Endothelial cell of umbilical vein (primary cell): Measurements from ENCODE around the gene KPTN. TPM values are rescaled to one million over a fixed set of nuclear protein-coding genes. Genes with fewer than 3 reads are reported as not detected.

Experiments
- BruUV-seq: library from RNA; stranded (reverse); fragments of 400-500 nt; replicated peaks from 2 replicates; lab custom pipeline; 2021; lab: Mats Ljungman, UMichigan
- CTCF ChIA-PET: fragments of 300-600, 350-600 bp; sonication (Branson Sonifier 250); formaldehyde crosslinking; loops from one replicate; lab custom pipeline; 2021; ENCODE audit warnings: antibody characterized with exemption, inconsistent platforms; lab: Charles Lee
- POLR2A ChIA-PET: fragments of 300-600, 350-600 bp; sonication (Branson Sonifier 250); formaldehyde crosslinking; loops from one replicate; lab custom pipeline; 2021; ENCODE audit warnings: antibody characterized with exemption, inconsistent platforms; lab: Charles Lee
- DNase-seq: peaks from one replicate; pipeline ENCODE4 v3.0.0-alpha.2; 2011; ENCODE audit warnings: low read depth, low spot score
- FAIRE-seq: peaks from 2 replicates; lab custom pipeline; 2011; peaks lifted over from hg19 to GRCh38; lab: Jason Lieb, UNC
- H2AFZ ChIP-seq: 2 replicates; pipeline ENCODE4 v1.6.0; 2012; ENCODE audit warnings: low read depth, low read length, control low read depth, inconsistent platforms
- H3K27ac ChIP-seq: 2 replicates; pipeline ENCODE4 v1.5.1; 2011; ENCODE audit warnings: low read depth, mild to moderate bottlenecking, control low read depth, low read length, moderate library complexity; ENCODE audit not compliant: insufficient read depth
- H3K27me3 ChIP-seq, 2 experiments: 2 replicates each; pipeline versions ENCODE4 v1.6.0 to v1.6.1; 2011; ENCODE audit warnings: low read length in 2 of 2, mixed read lengths in 1 of 2; ENCODE audit not compliant: control insufficient read depth in 2 of 2, insufficient read depth in 2 of 2
- H3K36me3 ChIP-seq, 2 experiments: 2 replicates in 1 of 2; 3 replicates in 1 of 2; pipeline ENCODE4 v1.5.1; 2011; ENCODE audit warnings: low read length in 2 of 2, mild to moderate bottlenecking in 1 of 2, moderate library complexity in 1 of 2; ENCODE audit not compliant: control insufficient read depth in 2 of 2, insufficient read depth in 2 of 2; ENCODE audit errors: extremely low read depth in 1 of 2
- H3K4me1 ChIP-seq: 3 replicates; pipeline ENCODE4 v1.5.1; 2011; ENCODE audit warnings: mild to moderate bottlenecking, low read length; ENCODE audit not compliant: control insufficient read depth, insufficient read depth; ENCODE audit errors: extremely low read depth
- H3K4me2 ChIP-seq: 2 replicates; pipeline ENCODE4 v1.6.1; 2011; ENCODE audit warnings: low read length, control low read depth, mixed read lengths; ENCODE audit not compliant: insufficient read depth
- H3K4me3 ChIP-seq, 3 experiments: fragments of 200-600 bp in 1 of 3; sonication (generic), shearing (Covaris generic) in 1 of 3; replicated peaks in 1 of 3; 2 replicates each; pipeline ENCODE4 v1.5.1; 2011 to 2016; ENCODE audit warnings: control low read depth in 3 of 3, low read length in 3 of 3, mild to moderate bottlenecking in 2 of 3, inconsistent platforms in 1 of 3, low read depth in 1 of 3, moderate library complexity in 1 of 3; ENCODE audit not compliant: insufficient read depth in 1 of 3
- H3K79me2 ChIP-seq: 2 replicates; pipeline ENCODE4 v1.6.0; 2012; ENCODE audit warnings: low read length, inconsistent platforms; ENCODE audit not compliant: control insufficient read depth, insufficient read depth
- H3K9ac ChIP-seq: replicated peaks from 2 replicates; pipeline ENCODE3; 2011; ENCODE audit warnings: low read length, control low read depth; ENCODE audit not compliant: insufficient read depth; ENCODE audit errors: extremely low read depth
- H3K9me1 ChIP-seq: replicated peaks from 3 replicates; pipeline ENCODE4 v1.6.0; 2011; ENCODE audit warnings: mild to moderate bottlenecking, low read length; ENCODE audit not compliant: control insufficient read depth, insufficient read depth; ENCODE audit errors: extremely low read depth
- H3K9me3 ChIP-seq: replicated peaks from 2 replicates; pipeline ENCODE4 v1.5.1; 2012; ENCODE audit warnings: low read length, inconsistent platforms; ENCODE audit not compliant: control insufficient read depth, insufficient read depth
- H4K20me1 ChIP-seq: replicated peaks from 2 replicates; pipeline ENCODE3; 2011; ENCODE audit warnings: mild to moderate bottlenecking, low read length; ENCODE audit not compliant: control insufficient read depth, insufficient read depth; ENCODE audit errors: extremely low read depth
- EZH2 ChIP-seq: IDR thresholded peaks from 2 replicates; pipeline ENCODE4 v1.6.1; 2012; ENCODE audit warnings: borderline replicate concordance, low read depth, mild to moderate bottlenecking, moderate library complexity, low read length, inconsistent platforms; ENCODE audit not compliant: severe bottlenecking
- FOS ChIP-seq: IDR thresholded peaks from 2 replicates; pipeline ENCODE4 v1.6.1; 2011; ENCODE audit warnings: mild to moderate bottlenecking, low read length, moderate library complexity, borderline replicate concordance; ENCODE audit not compliant: insufficient read depth
- GATA2 ChIP-seq: IDR thresholded peaks from 2 replicates; pipeline ENCODE4 v1.7.0; 2011; ENCODE audit warnings: low read depth, mild to moderate bottlenecking, moderate library complexity, mixed read lengths, low read length; ENCODE audit not compliant: insufficient read length, insufficient read depth
- JUN ChIP-seq: IDR thresholded peaks from 2 replicates; pipeline ENCODE4 v1.6.1; 2011; ENCODE audit warnings: borderline replicate concordance, low read depth; ENCODE audit not compliant: insufficient read length, insufficient read depth
- MYC ChIP-seq: IDR thresholded peaks from one replicate; pipeline ENCODE4 v1.6.1; 2011; ENCODE audit warnings: mild to moderate bottlenecking, low read depth, low read length
- POLR2A ChIP-seq: IDR thresholded peaks from 2 replicates; pipeline ENCODE4 v1.6.1; 2012; ENCODE audit warnings: low read depth, mild to moderate bottlenecking, control low read depth, low read length
- POLR2AphosphoS5 ChIP-seq: IDR thresholded peaks from 2 replicates; pipeline ENCODE4 v1.6.1; 2012; ENCODE audit warnings: low read depth, mild to moderate bottlenecking, control low read depth, low read length, moderate library complexity; ENCODE audit not compliant: insufficient read depth
- dilution Hi-C: fragments of 300-500 bp; cut with MboI; formaldehyde crosslinking; loops from one replicate; pipeline ENCODE4 v1.15.0; 2019; ENCODE audit warnings: low sequenced_read_pairs; ENCODE audit not compliant: extremely low pct_ligation_motif_present
- intact Hi-C: fragments of 100-400 bp; cut with micrococcal nuclease; formaldehyde crosslinking; loops from one replicate; pipeline ENCODE4 v1.10.0; 2022
- polyA plus RNA-seq, 4 experiments: library from polyadenylated mRNA; depleted of rRNA in 3 of 4; stranded (reverse) in 3 of 4; unstranded in 1 of 4; fragments of >200 nt; gene quantifications; 2 replicates each; pipeline versions ENCODE4 v1.2.1 to v1.2.3, GENCODE V29; 2011 to 2012; ENCODE audit warnings: missing spikeins in 1 of 4
- total RNA-seq: library from RNA; stranded (reverse); gene quantifications from 2 replicates; pipeline ENCODE4 v1.2.3, GENCODE V29; 2021
- TF ChIP-seq, protein P1 (sequence below): IDR thresholded peaks from 2 replicates; pipeline ENCODE4 v1.6.1; 2011; ENCODE audit not compliant: insufficient read depth, insufficient read length
- TF ChIP-seq, protein P2 (sequence below), 2 donors: IDR thresholded peaks; 1 replicate in 1 of 2; 2 replicates in 1 of 2; pipeline ENCODE4 v1.5.1; 2011; ENCODE audit warnings: low read length in 2 of 2, mild to moderate bottlenecking in 2 of 2, moderate library complexity in 2 of 2, control low read depth in 1 of 2, inconsistent platforms in 1 of 2, low read depth in 1 of 2; ENCODE audit not compliant: insufficient read depth in 1 of 2; ENCODE audit errors: extremely low read depth in 1 of 2

The KPTN gene
- total and polyA plus RNA-seq, 2 donors (not counting 3 experiments of a cell fraction or from before 2014, with no cell fraction given): 14.7 to 15.5 TPM

DNA sequence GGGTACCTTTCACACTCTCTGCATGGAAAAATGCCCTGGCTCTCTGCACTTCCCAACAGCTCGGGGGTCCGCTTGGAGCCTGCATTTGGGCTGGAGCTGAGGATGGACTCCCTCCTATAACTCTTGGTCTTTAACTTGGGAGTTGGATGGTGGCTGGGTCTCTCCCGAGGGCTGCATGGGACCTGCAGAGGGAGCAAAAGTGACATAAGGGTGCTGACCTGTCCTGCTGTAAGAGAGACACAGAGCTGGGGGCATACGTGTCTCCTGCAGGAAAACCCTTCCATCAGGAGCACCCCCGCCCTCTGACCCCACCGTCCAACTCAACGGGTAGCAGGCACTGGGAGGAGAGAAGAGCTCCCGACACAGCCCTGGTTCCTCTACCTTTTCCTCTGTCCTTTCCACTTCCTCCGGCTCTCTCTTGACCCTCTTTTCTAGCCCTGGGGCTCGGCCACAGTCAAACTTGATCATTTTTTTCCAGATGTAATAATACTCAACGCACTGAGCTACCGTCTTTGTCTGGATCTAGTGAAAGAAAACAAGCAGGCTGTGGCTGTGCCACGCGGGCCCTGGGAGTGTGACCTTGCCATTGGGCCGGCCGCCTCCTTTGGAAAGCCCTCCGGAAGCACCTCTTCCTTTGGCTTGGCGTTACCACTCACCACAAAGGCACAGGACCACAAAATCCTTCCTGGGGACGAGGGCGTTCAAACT is 37.6 kb upstream of the KPTN start:
- Histone ChIP-seq H3K79me2 (no peaks in the 10 kb centered on the region), H3K27me3 (peaks cover 0 to 2% of the 10 kb centered on the region in 2 experiments), H3K4me3 (no peak overlapping the region), H4K20me1 (no peaks in the 10 kb centered on the region), H3K27ac (no peak overlapping the region), H3K9ac (no peak overlapping the region), H3K36me3 (no peaks in the 10 kb centered on the region), H3K9me3 (no peaks in the 10 kb centered on the region), H3K4me1 (peaks cover 9% of the 10 kb centered on the region), H2AFZ (no peak overlapping the region), H3K9me1 (no peaks in the 10 kb centered on the region), H3K4me2 (no peak overlapping the region)
- dilution Hi-C loops: no loop called here
- intact Hi-C loops: no loop called here
- ChIA-PET POLR2A (no interaction called here), CTCF (interaction anchor here (0.8 to 2.2 kb wide), 6 partner anchors 12 to 191 kb away, joined by 3 to 7 read pairs (median 6); partner anchors contain the start of gene EHD2)
- BruUV-seq: no TSS peak
- no peak for TF ChIP-seq FOS
- no peak for TF ChIP-seq POLR2AphosphoS5
- TF ChIP-seq JUN: no peak
- TF ChIP-seq GATA2: no peak
- TF ChIP-seq EZH2: no peak
- TF ChIP-seq, protein P1, sequence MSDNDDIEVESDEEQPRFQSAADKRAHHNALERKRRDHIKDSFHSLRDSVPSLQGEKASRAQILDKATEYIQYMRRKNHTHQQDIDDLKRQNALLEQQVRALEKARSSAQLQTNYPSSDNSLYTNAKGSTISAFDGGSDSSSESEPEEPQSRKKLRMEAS: no peak
- TF ChIP-seq POLR2A: no peak
- TF ChIP-seq, protein P2, sequence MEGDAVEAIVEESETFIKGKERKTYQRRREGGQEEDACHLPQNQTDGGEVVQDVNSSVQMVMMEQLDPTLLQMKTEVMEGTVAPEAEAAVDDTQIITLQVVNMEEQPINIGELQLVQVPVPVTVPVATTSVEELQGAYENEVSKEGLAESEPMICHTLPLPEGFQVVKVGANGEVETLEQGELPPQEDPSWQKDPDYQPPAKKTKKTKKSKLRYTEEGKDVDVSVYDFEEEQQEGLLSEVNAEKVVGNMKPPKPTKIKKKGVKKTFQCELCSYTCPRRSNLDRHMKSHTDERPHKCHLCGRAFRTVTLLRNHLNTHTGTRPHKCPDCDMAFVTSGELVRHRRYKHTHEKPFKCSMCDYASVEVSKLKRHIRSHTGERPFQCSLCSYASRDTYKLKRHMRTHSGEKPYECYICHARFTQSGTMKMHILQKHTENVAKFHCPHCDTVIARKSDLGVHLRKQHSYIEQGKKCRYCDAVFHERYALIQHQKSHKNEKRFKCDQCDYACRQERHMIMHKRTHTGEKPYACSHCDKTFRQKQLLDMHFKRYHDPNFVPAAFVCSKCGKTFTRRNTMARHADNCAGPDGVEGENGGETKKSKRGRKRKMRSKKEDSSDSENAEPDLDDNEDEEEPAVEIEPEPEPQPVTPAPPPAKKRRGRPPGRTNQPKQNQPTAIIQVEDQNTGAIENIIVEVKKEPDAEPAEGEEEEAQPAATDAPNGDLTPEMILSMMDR (IDR thresholded peaks at IDR 0.05; ENCODE audit: extremely low read depth in 1 of 2, insufficient read depth in 1 of 2, low read depth in 1 of 2, low read length in 2 of 2): no peak
- TF ChIP-seq MYC: no peak
- DNase-seq (no peak), FAIRE-seq (no peak)
